ENCODE measurements around the gene COG7. TPM values are rescaled to one million over a fixed set of nuclear protein-coding genes. Genes with fewer than 3 reads are reported as not detected.
"Not testable (repeated sequence)": the region's sequence is repeated elsewhere in the genome, so short reads cannot be mapped to it uniquely, and the experiment has no call there.

Gene COG7
- total RNA-seq, 1 experiment from 2014 or later, result 22.1 TPM

GRCh38 chr16:23391381-23392222, 61.4 kb downstream of the COG7 start:
- H3K4me2 ChIP-seq (ENCODE audit: low read length), result no peak overlapping the region
- no peak overlapping the region for H3K27ac ChIP-seq (ENCODE audit: low read depth, low read length)
- TF ChIP-seq REST (IDR thresholded peaks at IDR 0.05; ENCODE audit: low read depth) (no peak), CTCF (IDR thresholded peaks at IDR 0.05 in 2 of 3, conservative IDR thresholded peaks at IDR 0.05 in 1 of 3; ENCODE audit: borderline replicate concordance in 1 of 3, insufficient read depth in 1 of 3, low read depth in 2 of 3, low read length in 2 of 3) (no peak), TCF7L2 (IDR thresholded peaks at IDR 0.05; ENCODE audit: borderline replicate concordance, extremely low read depth, insufficient read depth, insufficient read length) (no peak), SRF (IDR thresholded peaks at IDR 0.05; ENCODE audit: low read depth) (no peak), ELF1 (IDR thresholded peaks at IDR 0.05; ENCODE audit: borderline replicate concordance, low read depth) (no peak), YY1 (IDR thresholded peaks at IDR 0.05; ENCODE audit: extremely low read depth, insufficient replicate concordance, low read depth, low read length) (no peak), EZH2 (IDR thresholded peaks at IDR 0.05) (no peak)
- H3K4me1 ChIP-seq (ENCODE audit: control insufficient read depth in 1 of 2, insufficient read depth in 2 of 2, low read length in 2 of 2), result no peaks in the 10 kb centered on the region
- H3K9me3 ChIP-seq (ENCODE audit: control insufficient read depth in 1 of 2, insufficient read depth in 1 of 2, low read depth in 1 of 2, low read length in 2 of 2), result no peaks in the 10 kb centered on the region
- no peaks in the 10 kb centered on the region for H3K9me2 ChIP-seq (ENCODE audit: insufficient read depth)
- H3K79me2 ChIP-seq (ENCODE audit: insufficient read depth, low read length), result no peaks in the 10 kb centered on the region
- no peaks in the 10 kb centered on the region for H3K27me3 ChIP-seq (ENCODE audit: insufficient read depth, low read length)
- no peak overlapping the region for H3K9ac ChIP-seq (ENCODE audit: low read length)
- CTCF ChIA-PET, result no interaction called here
- no peak overlapping the region for H3K4me3 ChIP-seq (replicated peaks in 1 of 2; ENCODE audit: low read depth in 1 of 2, low read length in 2 of 2)
- H3K36me3 ChIP-seq (ENCODE audit: control insufficient read depth in 1 of 2, insufficient read depth in 2 of 2, low read length in 2 of 2), result peaks cover 3 to 7% of the 10 kb centered on the region in 2 experiments; a peak in 2 of 4 replicates
- ATAC-seq, result no peak
- RAD21 ChIA-PET (ENCODE audit: low non-redundant PET in 1 of 2, low total read pairs in 2 of 2, uncharacterized antibody in 2 of 2, unreplicated experiment in 2 of 2), result no interaction called here
- POLR2A ChIA-PET, result no interaction called here
- intact Hi-C loops (cut with micrococcal nuclease), result no loop called here
- no TSS peak for BruUV-seq (replicated peaks)
- H4K20me1 ChIP-seq (ENCODE audit: insufficient read depth), result no peaks in the 10 kb centered on the region
- no peak overlapping the region for H2AFZ ChIP-seq (ENCODE audit: low read depth, low read length, poor library complexity, severe bottlenecking)
- DNase-seq (ENCODE audit: low read depth, low spot score), result no peak

GRCh38 chr16:23389936-23390335, 63.1 kb downstream of the COG7 start:
- ATAC-seq; H3K9me3 ChIP-seq (ENCODE audit: control insufficient read depth in 1 of 2, insufficient read depth in 1 of 2, low read depth in 1 of 2, low read length in 2 of 2); H3K36me3 ChIP-seq (ENCODE audit: control insufficient read depth in 1 of 2, insufficient read depth in 2 of 2, low read length in 2 of 2); H4K20me1 ChIP-seq (ENCODE audit: insufficient read depth); H3K9me2 ChIP-seq (ENCODE audit: insufficient read depth); RAD21 ChIA-PET (ENCODE audit: low non-redundant PET in 1 of 2, low total read pairs in 2 of 2, uncharacterized antibody in 2 of 2, unreplicated experiment in 2 of 2); H3K4me3 ChIP-seq (replicated peaks in 1 of 2; ENCODE audit: low read depth in 1 of 2, low read length in 2 of 2); H3K4me1 ChIP-seq (ENCODE audit: control insufficient read depth in 1 of 2, insufficient read depth in 2 of 2, low read length in 2 of 2); DNase-seq (ENCODE audit: low read depth, low spot score); POLR2A ChIA-PET; H3K79me2 ChIP-seq (ENCODE audit: insufficient read depth, low read length); H3K4me2 ChIP-seq (ENCODE audit: low read length); H2AFZ ChIP-seq (ENCODE audit: low read depth, low read length, poor library complexity, severe bottlenecking); H3K27me3 ChIP-seq (ENCODE audit: insufficient read depth, low read length); CTCF ChIA-PET; BruUV-seq (replicated peaks); H3K27ac ChIP-seq (ENCODE audit: low read depth, low read length); H3K9ac ChIP-seq (ENCODE audit: low read length); intact Hi-C loops (cut with micrococcal nuclease): not testable (repeated sequence)

All from HCT116 (cell line).